NB4 (cell line): Measurements from ENCODE around the gene IL13.

Experiments
- CTCF ChIP-seq: IDR thresholded peaks from one replicate; pipeline ENCODE4 v1.5.1; 2012; ENCODE audit warnings: low read depth, low read length
- POLR2A ChIP-seq: IDR thresholded peaks from 2 replicates; pipeline ENCODE4 v1.6.1; 2011; ENCODE audit warnings: mild to moderate bottlenecking; ENCODE audit not compliant: insufficient read length; ENCODE audit errors: extremely low read depth

GRCh38 chr5:132662925-132663770 is 5.2 kb downstream of the IL13 start:
- TF ChIP-seq POLR2A (no peak), CTCF (no peak)
